NCI-H2029 (cell line): ENCODE results near the gene GCH1.

Experiments
- DNase-seq: peaks from one replicate; lab custom pipeline; 2025; lab: John Stamatoyannopoulos, UW

The GCH1 gene

GRCh38 chr14:54866588-54866987, 36.0 kb downstream of the GCH1 start:
- no peak for DNase-seq

- DNase-seq, result no peak
Observed at GRCh38 chr14:54864526-54864925, 38.1 kb downstream of the GCH1 start.

- no peak for DNase-seq
Observed at GRCh38 chr14:54857830-54858269, 44.8 kb downstream of the GCH1 start.

GRCh38 chr14:54856152-54856551, 46.5 kb downstream of the GCH1 start:
- no peak for DNase-seq

GRCh38 chr14:54854181-54854580, 48.4 kb downstream of the GCH1 start:
- DNase-seq, result no peak

GRCh38 chr14:54853339-54853738, 49.3 kb downstream of the GCH1 start:
- no peak for DNase-seq

- no peak for DNase-seq
Observed at GRCh38 chr14:54852215-54852614, 50.4 kb downstream of the GCH1 start.

- DNase-seq, result no peak
Observed at GRCh38 chr14:54848910-54849309, 53.7 kb downstream of the GCH1 start.

GRCh38 chr14:54845641-54846040, 57.0 kb downstream of the GCH1 start:
- DNase-seq, result no peak

GRCh38 chr14:54844479-54844878, 58.1 kb downstream of the GCH1 start:
- no peak for DNase-seq

GRCh38 chr14:54840798-54841197, 61.8 kb downstream of the GCH1 start:
- no peak for DNase-seq

GRCh38 chr14:54840336-54840735, 62.3 kb downstream of the GCH1 start:
- no peak for DNase-seq

- DNase-seq, result no peak
Observed at GRCh38 chr14:54839701-54840119, 62.9 kb downstream of the GCH1 start.

GRCh38 chr14:54838931-54839512, 63.6 kb downstream of the GCH1 start:
- DNase-seq, result no peak

- DNase-seq, result no peak
Observed at GRCh38 chr14:54837508-54838149, 65.0 kb downstream of the GCH1 start.

- DNase-seq, result no peak
Observed at GRCh38 chr14:54836231-54836630, 66.4 kb downstream of the GCH1 start.

GRCh38 chr14:54834727-54835126, 67.9 kb downstream of the GCH1 start:
- no peak for DNase-seq

- DNase-seq, result no peak
Observed at GRCh38 chr14:54834081-54834480, 68.5 kb downstream of the GCH1 start.

- no peak for DNase-seq
Observed at GRCh38 chr14:54830650-54831049, 72.0 kb downstream of the GCH1 start.

- DNase-seq, result no peak
Observed at GRCh38 chr14:54829486-54830224, 73.0 kb downstream of the GCH1 start.

- no peak for DNase-seq
Observed at GRCh38 chr14:54828037-54828436, 74.6 kb downstream of the GCH1 start.

GRCh38 chr14:54823757-54824549, 78.7 kb downstream of the GCH1 start:
- DNase-seq, result no peak

GRCh38 chr14:54822685-54823084, 79.9 kb downstream of the GCH1 start:
- no peak for DNase-seq
